AG04450 (cell line): ENCODE results near the gene DNAJC1. TPM values are rescaled to one million over a fixed set of nuclear protein-coding genes. Genes with fewer than 3 reads are reported as not detected.

ENCODE experiments used
- CTCF ChIA-PET: fragments of 300-600, 350-600 bp; formaldehyde crosslinking; extraction: SDS; loops from one replicate; lab custom pipeline; 2022; ENCODE audit warnings: antibody characterized with exemption, inconsistent platforms; lab: Charles Lee
- POLR2A ChIA-PET: fragments of 350-600 bp; formaldehyde crosslinking; extraction: SDS; loops from one replicate; lab custom pipeline; 2021; ENCODE audit warnings: antibody characterized with exemption, inconsistent platforms; lab: Yijun Ruan, JAX
- DNase-seq: peaks from one replicate; pipeline ENCODE4 v3.0.0-alpha.2; 2011; ENCODE audit warnings: low read depth, low spot score
- H3K27ac ChIP-seq: one replicate; pipeline ENCODE4 v1.5.1; 2012; ENCODE audit warnings: low read depth, low read length, control low read depth
- H3K27me3 ChIP-seq: one replicate; pipeline ENCODE4 v1.6.0; 2012; ENCODE audit warnings: low read length; ENCODE audit not compliant: control insufficient read depth, insufficient read depth
- H3K4me3 ChIP-seq: 2 replicates; pipeline ENCODE4 v1.5.1; 2011; ENCODE audit warnings: mild to moderate bottlenecking, low read depth, low read length, control low read depth
- H3K9me3 ChIP-seq: 2 replicates; pipeline ENCODE4 v1.5.1; 2012; ENCODE audit warnings: low read length; ENCODE audit not compliant: control insufficient read depth, insufficient read depth
- polyA plus RNA-seq: library from polyadenylated mRNA; depleted of rRNA; stranded (reverse); fragments of >200 nt; gene quantifications from 2 replicates; pipeline ENCODE4 v1.2.3, GENCODE V29; 2011
- TF ChIP-seq, protein P1 (sequence below): IDR thresholded peaks from 2 replicates; pipeline ENCODE4 v1.5.1; 2011; ENCODE audit warnings: low read depth, low read length, control low read depth, inconsistent platforms

The DNAJC1 gene
- polyA plus RNA-seq, 1 experiment, result 21.5 TPM

DNA sequence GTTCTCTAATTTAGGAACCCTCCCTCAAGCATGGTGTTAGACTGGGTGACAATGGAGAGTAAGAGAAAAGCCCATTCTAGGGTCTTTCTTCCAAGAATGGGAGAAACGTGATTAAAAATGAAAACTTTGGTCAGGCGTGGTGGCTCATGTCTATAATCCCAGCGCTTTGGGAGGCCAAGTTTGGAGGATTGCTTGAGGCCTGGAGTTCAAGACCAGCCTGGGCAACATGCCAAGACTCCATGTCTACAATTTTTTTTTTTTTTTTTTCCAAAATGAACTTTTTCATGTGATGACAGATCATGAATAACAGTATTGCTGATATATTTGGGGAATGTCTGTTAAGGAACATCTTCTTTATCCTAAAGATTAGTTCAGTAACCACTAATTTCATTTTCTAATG lies 274.9 kb downstream of the DNAJC1 start:
- TF ChIP-seq, protein P1, sequence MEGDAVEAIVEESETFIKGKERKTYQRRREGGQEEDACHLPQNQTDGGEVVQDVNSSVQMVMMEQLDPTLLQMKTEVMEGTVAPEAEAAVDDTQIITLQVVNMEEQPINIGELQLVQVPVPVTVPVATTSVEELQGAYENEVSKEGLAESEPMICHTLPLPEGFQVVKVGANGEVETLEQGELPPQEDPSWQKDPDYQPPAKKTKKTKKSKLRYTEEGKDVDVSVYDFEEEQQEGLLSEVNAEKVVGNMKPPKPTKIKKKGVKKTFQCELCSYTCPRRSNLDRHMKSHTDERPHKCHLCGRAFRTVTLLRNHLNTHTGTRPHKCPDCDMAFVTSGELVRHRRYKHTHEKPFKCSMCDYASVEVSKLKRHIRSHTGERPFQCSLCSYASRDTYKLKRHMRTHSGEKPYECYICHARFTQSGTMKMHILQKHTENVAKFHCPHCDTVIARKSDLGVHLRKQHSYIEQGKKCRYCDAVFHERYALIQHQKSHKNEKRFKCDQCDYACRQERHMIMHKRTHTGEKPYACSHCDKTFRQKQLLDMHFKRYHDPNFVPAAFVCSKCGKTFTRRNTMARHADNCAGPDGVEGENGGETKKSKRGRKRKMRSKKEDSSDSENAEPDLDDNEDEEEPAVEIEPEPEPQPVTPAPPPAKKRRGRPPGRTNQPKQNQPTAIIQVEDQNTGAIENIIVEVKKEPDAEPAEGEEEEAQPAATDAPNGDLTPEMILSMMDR, result no peak
- ChIA-PET CTCF (interaction anchor here (1.1 kb wide), 1 partner anchor 233 kb away, joined by 3 read pairs; no protein-coding TSS in a partner anchor), POLR2A (no interaction called here)
- Histone ChIP-seq H3K9me3 (no peaks in the 10 kb centered on the region), H3K4me3 (no peak overlapping the region), H3K27ac (no peak overlapping the region), H3K27me3 (no peaks in the 10 kb centered on the region)
- no peak for DNase-seq

DNA sequence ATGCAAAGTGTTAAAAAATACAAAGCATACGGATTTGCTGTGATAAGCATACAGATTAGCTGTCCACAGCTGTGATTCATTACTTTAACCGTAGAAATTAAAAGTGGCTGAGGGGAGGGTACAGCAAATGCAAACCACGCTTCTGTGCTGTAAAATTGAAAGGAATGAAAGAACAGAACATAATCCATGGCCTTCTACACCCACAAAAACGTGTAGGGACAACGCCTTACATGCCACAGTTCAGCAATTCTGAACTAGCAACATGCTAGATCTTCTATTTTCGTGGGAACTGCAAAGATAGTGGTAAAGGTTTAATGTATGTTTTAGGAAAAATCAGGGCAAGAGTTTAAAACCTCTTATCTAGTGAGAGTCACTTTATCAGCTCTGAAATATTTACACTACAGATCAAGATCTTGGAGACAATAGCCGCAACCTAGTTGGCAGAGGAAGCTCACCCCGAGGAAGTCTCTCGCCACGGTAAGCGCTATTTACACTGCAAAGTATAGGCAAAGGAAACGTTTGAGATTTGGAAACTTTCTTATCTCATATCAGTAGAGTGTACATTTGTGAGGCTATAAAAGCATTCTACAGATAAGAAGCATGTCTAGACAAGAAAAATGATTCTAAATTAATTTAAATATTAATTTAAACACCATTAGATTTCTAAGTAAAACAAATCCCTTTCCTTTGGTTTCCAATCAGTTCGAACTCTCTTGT lies 275.9 kb downstream of the DNAJC1 start:
- POLR2A ChIA-PET, result interaction anchor here (0.5 kb wide), 1 partner anchor 614 kb away, joined by 5 read pairs; no protein-coding TSS in a partner anchor
- CTCF ChIA-PET, result interaction anchor here (1.0 kb wide), 1 partner anchor 232 kb away, joined by 3 read pairs; no protein-coding TSS in a partner anchor
- H3K9me3 ChIP-seq, result no peaks in the 10 kb centered on the region
- TF ChIP-seq, protein P1, result no peak
- no peak overlapping the region for H3K4me3 ChIP-seq
- DNase-seq, result no peak
- no peaks in the 10 kb centered on the region for H3K27me3 ChIP-seq
- H3K27ac ChIP-seq, result no peak overlapping the region

DNA sequence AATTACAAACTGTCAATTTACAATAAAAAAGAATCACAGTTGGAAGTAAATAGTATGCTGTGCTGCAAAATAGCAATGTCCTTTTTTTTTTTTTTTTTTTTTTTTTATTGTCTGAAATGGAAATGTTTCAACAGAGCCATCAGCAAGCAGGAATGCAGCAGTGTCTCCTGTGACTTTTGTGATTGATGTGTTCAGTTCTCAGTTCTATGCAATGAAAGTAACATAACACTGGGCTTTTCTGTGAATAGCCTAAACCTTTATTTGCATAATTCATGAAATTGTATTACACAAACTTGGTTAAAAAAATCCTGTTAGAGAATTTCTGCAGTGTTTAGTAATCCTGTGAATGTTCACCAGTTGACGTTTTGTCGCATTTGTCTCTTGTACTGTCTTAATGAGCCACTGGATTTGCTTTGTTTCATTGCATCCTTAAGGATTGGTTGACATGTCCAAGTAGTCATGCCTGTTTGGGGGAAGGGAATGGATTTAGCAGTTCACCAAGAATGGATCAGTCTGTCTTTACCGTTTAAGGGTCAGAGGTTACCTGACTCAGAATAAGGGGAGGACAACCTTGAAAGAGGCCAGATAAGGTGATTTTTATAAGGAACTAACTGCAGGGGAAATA lies 276.8 kb downstream of the DNAJC1 start:
- no peaks in the 10 kb centered on the region for H3K27me3 ChIP-seq
- TF ChIP-seq, protein P1, result no peak
- ChIA-PET CTCF (no interaction called here), POLR2A (no interaction called here)
- no peak overlapping the region for H3K27ac ChIP-seq
- no peak for DNase-seq
- no peaks in the 10 kb centered on the region for H3K9me3 ChIP-seq
- H3K4me3 ChIP-seq, result no peak overlapping the region

DNA sequence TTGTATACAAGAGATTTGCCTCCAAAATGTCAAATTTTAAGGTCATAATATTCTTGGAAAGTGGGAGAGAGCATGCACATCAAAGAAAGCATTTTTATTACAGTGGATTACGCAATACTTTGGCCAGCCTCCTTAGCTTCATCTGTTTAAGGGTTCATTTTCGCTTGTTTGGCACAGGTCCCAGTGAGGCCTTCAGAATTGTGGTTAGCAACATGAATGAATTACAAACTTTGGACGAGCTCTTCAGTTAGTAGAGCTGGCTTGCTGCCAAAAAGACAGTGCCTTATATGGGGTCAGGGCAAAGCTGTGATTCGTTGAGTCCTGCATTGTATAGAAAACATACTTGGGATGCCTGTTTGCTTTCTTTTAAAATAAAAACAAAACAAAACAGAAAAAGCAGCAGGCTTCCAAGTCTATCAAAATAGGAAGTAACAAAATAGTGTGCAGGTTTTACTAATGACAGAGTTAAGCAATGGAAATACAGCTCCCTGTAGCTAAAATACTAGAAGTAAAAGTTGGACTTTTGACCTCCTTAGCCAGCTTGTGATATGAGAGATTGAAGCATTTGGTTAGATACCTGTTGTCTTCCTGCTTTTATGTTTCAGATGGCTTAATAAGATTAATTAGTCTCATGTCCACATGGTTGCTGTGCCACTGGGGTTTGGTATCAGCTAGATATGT lies 278.7 kb downstream of the DNAJC1 start:
- H3K4me3 ChIP-seq, result no peak overlapping the region
- ChIA-PET POLR2A (interaction anchor here (0.5 to 1.4 kb wide), 3 partner anchors 30 to 409 kb away, joined by 3 to 4 read pairs (median 3); no protein-coding TSS in a partner anchor), CTCF (interaction anchor here (0.5 to 1.5 kb wide), 2 partner anchors 8 to 362 kb away, joined by 5 to 6 read pairs; no protein-coding TSS in a partner anchor)
- no peaks in the 10 kb centered on the region for H3K9me3 ChIP-seq
- H3K27me3 ChIP-seq, result no peaks in the 10 kb centered on the region
- peak; percentile 99 for DNase-seq
- H3K27ac ChIP-seq, result no peak overlapping the region
- TF ChIP-seq, protein P1, result no peak
